Activated T-helper 1 cell treated with Interleukin-2 at 50 U/mL for 16 hours (primary cell): Measurements from ENCODE around the gene ERC1.
"Not testable (repeated sequence)": the region's sequence is repeated elsewhere in the genome, so short reads cannot be mapped to it uniquely, and the experiment has no call there.

Experiments
- DNase-seq: peaks from one replicate; pipeline ENCODE4 v3.0.0-alpha.2; 2020; ENCODE audit warnings: low read depth

ERC1 gene

GRCh38 chr12:1126091-1126490, 135.1 kb downstream of the ERC1 start:
- DNase-seq: no peak

DNA sequence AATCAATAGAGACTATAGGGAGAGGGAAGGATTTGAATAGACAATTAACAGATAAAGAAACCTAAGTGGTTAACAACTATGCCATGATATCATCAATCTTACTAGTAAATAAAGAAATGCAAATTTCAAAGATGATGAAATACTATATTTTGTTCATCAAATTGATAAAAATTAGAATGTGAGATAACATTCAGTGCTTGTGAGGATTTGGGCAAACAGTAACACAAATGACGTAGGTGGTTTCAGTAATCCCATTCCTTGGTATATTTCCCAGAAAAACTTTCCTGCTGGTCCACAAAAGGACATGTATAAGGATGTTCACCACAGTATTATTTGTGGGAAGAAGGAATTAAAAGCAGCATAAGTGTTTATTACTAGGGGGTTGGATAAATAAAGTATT, 136.0 kb downstream of the ERC1 start:
- no peak for DNase-seq

- no peak for DNase-seq
Observed at GRCh38 chr12:1130164-1130563, 139.1 kb downstream of the ERC1 start.

DNA sequence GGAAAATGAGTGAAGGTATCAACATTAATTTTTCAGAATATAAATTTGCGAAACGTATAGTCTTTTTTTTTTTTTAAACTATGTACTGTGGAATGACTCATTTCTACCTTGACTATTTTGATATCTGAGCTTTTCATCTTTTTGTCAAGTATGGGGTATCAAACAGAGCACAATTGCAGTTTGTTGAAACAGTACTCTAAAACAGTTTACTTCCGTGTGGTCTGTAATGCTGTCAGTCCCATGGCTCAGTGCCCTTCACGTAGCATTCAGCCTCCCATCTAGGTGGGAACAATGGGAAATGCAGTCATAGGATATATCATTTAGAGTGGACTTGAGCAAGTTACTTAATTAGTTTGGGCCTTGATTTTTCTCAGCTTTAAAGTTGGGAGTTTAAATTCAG, 139.5 kb downstream of the ERC1 start:
- no peak for DNase-seq

GRCh38 chr12:1131811-1132224, 140.8 kb downstream of the ERC1 start:
- no peak for DNase-seq

GRCh38 chr12:1132311-1132710, 141.3 kb downstream of the ERC1 start:
- DNase-seq: no peak

- DNase-seq: no peak
Observed at GRCh38 chr12:1138691-1139090, 147.7 kb downstream of the ERC1 start.

DNA sequence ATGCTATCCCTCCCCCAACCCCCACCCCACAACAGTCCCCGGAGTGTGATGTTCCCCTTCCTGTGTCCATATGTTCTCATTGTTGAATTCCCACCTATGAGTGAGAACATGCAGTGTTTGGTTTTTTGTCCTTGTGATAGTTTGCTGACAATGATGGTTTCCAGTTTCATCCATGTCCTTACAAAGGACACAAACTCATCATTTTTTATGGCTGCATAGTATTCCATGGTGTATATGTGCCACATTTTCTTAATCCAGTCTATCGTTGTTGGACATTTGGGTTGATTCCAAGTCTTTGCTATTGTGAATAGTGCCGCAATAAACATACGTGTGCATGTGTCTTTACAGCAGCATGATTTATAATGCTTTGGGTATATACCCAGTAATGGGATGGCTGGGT, 155.7 kb downstream of the ERC1 start:
- not testable (repeated sequence) for DNase-seq

DNA sequence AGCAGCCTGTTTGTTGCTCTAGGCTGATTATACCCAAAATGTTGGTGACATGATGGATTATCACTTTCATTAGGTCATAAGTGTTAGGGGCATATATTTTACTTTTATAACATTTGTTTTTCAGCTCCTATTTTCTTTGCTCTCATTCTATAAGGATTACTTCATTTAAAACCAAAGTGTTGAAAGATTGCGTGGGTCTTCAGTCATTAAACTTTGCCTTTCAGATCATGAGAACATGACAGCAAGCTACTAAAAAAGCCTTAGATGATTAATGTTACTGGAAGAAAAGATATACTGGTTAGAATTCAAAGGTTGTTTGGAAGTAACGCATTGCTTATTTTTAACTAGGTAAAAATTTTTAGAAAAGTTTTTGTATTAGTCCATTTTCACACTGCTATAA, 156.8 kb downstream of the ERC1 start:
- DNase-seq: no peak

DNA sequence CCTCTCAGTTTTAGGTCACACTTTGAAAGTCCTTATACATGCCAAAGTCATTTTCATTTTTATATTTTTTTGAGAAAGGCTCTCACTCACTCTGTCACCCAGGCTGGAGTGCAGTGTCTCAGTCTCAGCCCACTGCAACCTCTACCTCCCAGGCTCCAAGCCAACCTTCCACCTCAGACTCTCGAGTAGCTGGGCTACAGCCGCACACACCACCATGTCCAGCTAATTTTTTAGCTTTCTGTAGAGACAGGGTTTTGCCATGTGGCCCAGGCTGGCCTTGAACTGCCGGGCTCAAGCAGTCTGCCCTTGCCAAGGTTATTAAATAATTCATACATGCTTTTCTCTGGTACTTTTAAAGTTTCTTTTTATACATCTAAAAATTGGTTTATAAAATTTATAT, 166.0 kb downstream of the ERC1 start:
- no peak for DNase-seq

GRCh38 chr12:1161197-1161596, 170.2 kb downstream of the ERC1 start:
- no peak for DNase-seq

DNA sequence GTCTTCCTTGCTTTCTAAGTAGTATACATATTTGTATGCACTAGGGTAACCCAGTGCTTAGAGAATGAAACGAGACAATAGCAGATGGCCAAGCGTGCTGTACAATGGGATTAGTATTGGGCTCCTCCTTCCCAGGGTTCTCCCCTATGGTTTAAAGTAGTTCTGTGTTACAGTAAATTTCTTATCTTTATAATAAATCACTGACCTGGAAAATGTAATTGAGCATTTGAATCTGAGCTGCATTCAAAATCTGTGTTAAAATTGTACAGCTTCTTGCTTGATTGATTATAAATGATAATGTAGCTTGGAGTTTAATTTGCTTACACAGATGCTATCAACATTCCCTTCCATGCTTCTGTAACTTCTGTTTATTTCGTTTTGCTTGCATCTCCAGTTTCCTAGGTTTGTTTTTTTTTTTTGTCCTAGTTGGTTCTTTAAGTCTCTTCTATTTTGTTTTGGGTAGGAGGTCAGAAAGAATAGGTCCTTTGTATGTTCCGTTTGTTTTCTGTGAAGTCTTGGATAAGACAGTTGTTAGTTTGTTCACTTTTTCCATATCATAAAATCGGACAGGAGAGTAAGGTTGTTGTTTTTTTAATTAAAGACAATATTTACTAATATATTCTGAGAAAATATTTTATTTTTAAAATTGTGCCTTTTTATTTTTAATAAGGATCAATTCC, 171.2 kb downstream of the ERC1 start:
- no peak for DNase-seq

- DNase-seq: no peak
Observed at GRCh38 chr12:1167784-1168183, 176.8 kb downstream of the ERC1 start.

- no peak for DNase-seq
Observed at GRCh38 chr12:1170411-1170810, 179.4 kb downstream of the ERC1 start.

GRCh38 chr12:1171657-1172408, 180.8 kb downstream of the ERC1 start:
- no peak for DNase-seq

GRCh38 chr12:1173781-1174617, 183.0 kb downstream of the ERC1 start:
- no peak for DNase-seq

- DNase-seq: no peak
Observed at GRCh38 chr12:1174659-1175058, 183.6 kb downstream of the ERC1 start.

GRCh38 chr12:1176191-1176590, 185.2 kb downstream of the ERC1 start:
- DNase-seq: no peak

DNA sequence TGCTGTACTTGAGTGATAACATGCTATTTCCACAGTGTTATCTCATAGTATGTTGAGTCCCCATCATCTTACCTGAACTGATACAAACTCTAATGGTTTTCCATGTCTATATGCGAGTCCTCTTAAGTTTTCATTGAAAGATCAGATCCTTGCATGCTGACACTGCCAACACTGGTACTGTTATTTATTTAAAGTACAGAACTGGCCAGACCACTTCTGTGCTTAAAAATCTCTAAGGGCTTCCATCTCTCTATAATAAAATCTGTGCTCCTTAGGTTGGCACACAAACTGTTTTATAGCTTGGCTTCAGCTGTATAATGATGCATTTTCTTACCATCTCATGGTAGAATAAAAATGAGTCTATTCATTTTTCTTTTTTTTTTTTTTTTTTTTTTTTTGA, 188.1 kb downstream of the ERC1 start:
- no peak for DNase-seq

GRCh38 chr12:1182069-1182468, 191.0 kb downstream of the ERC1 start:
- no peak for DNase-seq

DNA sequence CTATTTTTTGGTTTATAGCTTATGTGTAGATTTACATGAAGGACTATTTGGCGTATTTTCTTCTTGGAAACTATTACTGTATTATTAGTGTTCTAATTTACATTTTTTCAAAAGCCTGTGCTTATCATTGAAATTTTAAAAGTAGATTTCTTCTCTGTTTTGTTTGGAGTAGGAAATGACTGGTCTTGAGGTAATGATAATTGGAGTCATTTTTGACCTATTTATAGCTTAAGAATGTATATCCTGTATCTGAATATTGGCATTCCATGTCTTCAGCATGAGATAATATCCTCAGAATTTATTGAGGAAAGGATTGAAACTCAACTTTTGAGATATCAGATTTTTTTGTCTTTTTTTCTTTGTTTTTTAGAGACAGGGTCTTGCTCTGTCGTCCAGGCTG, 193.4 kb downstream of the ERC1 start:
- no peak for DNase-seq

GRCh38 chr12:1185460-1186182, 194.6 kb downstream of the ERC1 start:
- DNase-seq: no peak
